Lung (tissue), 12 donors: ENCODE data around the gene ZG16. TPM values are rescaled to one million over a fixed set of nuclear protein-coding genes. Genes with fewer than 3 reads are reported as not detected.
"Not testable (repeated sequence)": the region's sequence is repeated elsewhere in the genome, so short reads cannot be mapped to it uniquely, and the experiment has no call there.

Source experiments
- ATAC-seq: fragments of 200-7000 bp; cut with Tn5 transposase; one replicate; pipeline ENCODE4 v1.9.1; 2020; ENCODE audit warnings: moderate number of reproducible peaks; ENCODE audit not compliant: insufficient read depth, low FRiP score
- DNase-seq, 3 donors: peaks; one replicate each; pipeline ENCODE4 v3.0.0-alpha.2; 2013 to 2017
- H3K27ac ChIP-seq, 2 donors: one replicate each; pipeline ENCODE4 v1.5.1; 2013; ENCODE audit warnings: mild to moderate bottlenecking in 2 of 2, moderate library complexity in 2 of 2, control low read depth in 1 of 2, inconsistent platforms in 1 of 2, low read depth in 1 of 2, low read length in 1 of 2
- H3K27me3 ChIP-seq, 3 donors: one replicate each; pipeline ENCODE4 v1.5.1; 2013; ENCODE audit warnings: low read length in 2 of 3; ENCODE audit not compliant: control insufficient read depth in 3 of 3, insufficient read depth in 3 of 3
- H3K36me3 ChIP-seq, 4 donors: one replicate each; pipeline ENCODE4 v1.5.1; 2013; ENCODE audit warnings: low read length in 4 of 4, mild to moderate bottlenecking in 1 of 4, moderate library complexity in 1 of 4; ENCODE audit not compliant: control insufficient read depth in 4 of 4, insufficient read depth in 4 of 4
- H3K4me1 ChIP-seq, 5 donors: one replicate each; pipeline ENCODE4 v1.5.1; 2013; ENCODE audit warnings: low read length in 5 of 5, mild to moderate bottlenecking in 2 of 5, moderate library complexity in 1 of 5; ENCODE audit not compliant: control insufficient read depth in 5 of 5, insufficient read depth in 5 of 5
- H3K4me3 ChIP-seq: one replicate; pipeline ENCODE4 v1.5.1; 2013; ENCODE audit warnings: mild to moderate bottlenecking, control low read depth, moderate library complexity
- H3K9ac ChIP-seq, 2 donors: one replicate each; pipeline ENCODE4 v1.5.1; 2013; ENCODE audit warnings: low read length in 2 of 2, control low read depth in 1 of 2; ENCODE audit not compliant: insufficient read depth in 1 of 2
- H3K9me3 ChIP-seq, 4 donors: one replicate each; pipeline ENCODE4 v1.5.1; 2013; ENCODE audit warnings: low read length in 3 of 4, mild to moderate bottlenecking in 1 of 4, moderate library complexity in 1 of 4; ENCODE audit not compliant: control insufficient read depth in 4 of 4, insufficient read depth in 3 of 4
- CTCF ChIP-seq: IDR thresholded peaks from 2 replicates; pipeline ENCODE4 v1.5.1; 2012; ENCODE audit warnings: mild to moderate bottlenecking; ENCODE audit errors: control extremely low read depth, extremely low read depth
- WGBS, 2 donors: extraction: QIAGEN DNeasy Blood & Tissue Kit; methylation state at CpG; one replicate each; pipeline ENCODE4 v1.1.7; 2013; 5-methylcytosine and 5-hydroxymethylcytosine counted together
- polyA plus RNA-seq, 2 donors: library from polyadenylated mRNA; stranded (reverse); fragments of 200-250 nt; gene quantifications; one replicate each; pipeline ENCODE4 v1.2.1, GENCODE V29; 2013
- total RNA-seq, 2 donors: library from RNA; depleted of rRNA in 1 of 2; stranded (reverse); fragments of >200 nt in 1 of 2; gene quantifications; one replicate each; pipeline ENCODE4 v1.2.1, GENCODE V29; 2014 to 2021
- donor health status: control.
- donor health status: control.
- donor health status: Bipolar disorder and iron deficiency.
- donor health status: healthy.
- donor health status: DM: yes; HTN: yes; CAD: no.

ZG16 gene
- total and polyA plus RNA-seq, 4 donors, result 0.01 to 0.06 (median 0.04) TPM; not detected in 1

GRCh38 chr16:29775742-29776408 lies 2.2 kb upstream of the ZG16 start:
- H3K36me3 ChIP-seq, result no peaks in the 10 kb centered on the region
- H3K27ac ChIP-seq, result no peak overlapping the region
- H3K27me3 ChIP-seq, result no peaks in the 10 kb centered on the region
- no peak overlapping the region for H3K9ac ChIP-seq
- WGBS, 2 donors, result 67 to 81% methylated on average over 4 of the region's 4 CpGs
- DNase-seq (no peak), ATAC-seq (no peak)
- no peak for TF ChIP-seq CTCF
- no peaks in the 10 kb centered on the region for H3K4me1 ChIP-seq
- H3K9me3 ChIP-seq, result no peaks in the 10 kb centered on the region
- H3K4me3 ChIP-seq, result no peak overlapping the region

- no peak for ATAC-seq
- Histone ChIP-seq H3K9me3 (no peaks in the 10 kb centered on the region), H3K4me3 (no peak overlapping the region), H3K27me3 (no peaks in the 10 kb centered on the region), H3K4me1 (peaks cover 0 to 3% (median 0%) of the 10 kb centered on the region in 5 donors), H3K36me3 (no peaks in the 10 kb centered on the region), H3K9ac (no peak overlapping the region), H3K27ac (no peak overlapping the region)
- DNase-seq, result no peak
- 56 to 78% methylated on average over 10 of the region's 10 CpGs for WGBS, 2 donors
- no peak for TF ChIP-seq CTCF
Measured at GRCh38 chr16:29779474-29779873, 1.4 kb downstream of the ZG16 start.

GRCh38 chr16:29783094-29783953 lies 5.3 kb downstream of the ZG16 start:
- not testable (repeated sequence) for H3K27ac ChIP-seq, H3K4me1 ChIP-seq, H3K9ac ChIP-seq, H3K27me3 ChIP-seq, H3K4me3 ChIP-seq, H3K36me3 ChIP-seq, H3K9me3 ChIP-seq, ATAC-seq
- peak; percentile 35 to 71 (median 37) for DNase-seq
- 62 to 85% methylated on average over 13 of the region's 13 CpGs for WGBS, 2 donors

GRCh38 chr16:29784157-29784556 lies 6.1 kb downstream of the ZG16 start:
- Histone ChIP-seq H3K9ac (no peak overlapping the region), H3K27me3 (no peaks in the 10 kb centered on the region), H3K4me3 (no peak overlapping the region), H3K9me3 (no peaks in the 10 kb centered on the region), H3K36me3 (no peaks in the 10 kb centered on the region), H3K27ac (no peak overlapping the region), H3K4me1 (peaks cover 0 to 5% (median 1%) of the 10 kb centered on the region in 5 donors)
- DNase-seq (no peak), ATAC-seq (no peak)
- TF ChIP-seq CTCF, result no peak
- 95 to 98% methylated on average over 2 of the region's 2 CpGs for WGBS, 2 donors
